ENCODE measurements around the gene PPARA.

PPARA gene

GRCh38 chr22:46146329-46146728 is 4.0 kb upstream of the PPARA start:
- no peak for DNase-seq

- DNase-seq, result no peak
These were observed 3.3 kb upstream of the PPARA start for GRCh38 chr22:46147061-46147460.

- DNase-seq, result no peak
These were observed 2.7 kb upstream of the PPARA start for GRCh38 chr22:46147471-46148267.

GRCh38 chr22:46148336-46148735 is 2.0 kb upstream of the PPARA start:
- DNase-seq, result no peak

- DNase-seq, result no peak
These were observed 1.4 kb upstream of the PPARA start for GRCh38 chr22:46148816-46149511.

- DNase-seq, result peak; percentile 64
These were observed 753 bp upstream of the PPARA start for GRCh38 chr22:46149512-46150033.

- DNase-seq, result no peak
These were observed 540 bp downstream of the PPARA start for GRCh38 chr22:46150655-46151477.

GRCh38 chr22:46153930-46154329 is 3.6 kb downstream of the PPARA start:
- DNase-seq, result no peak

- DNase-seq, result no peak
These were observed 5.7 kb downstream of the PPARA start for GRCh38 chr22:46156031-46156430.

GRCh38 chr22:46158283-46158682 is 8.0 kb downstream of the PPARA start:
- DNase-seq, result no peak

GRCh38 chr22:46159212-46159611 is 8.9 kb downstream of the PPARA start:
- no peak for DNase-seq

- DNase-seq, result no peak
These were observed 9.5 kb downstream of the PPARA start for GRCh38 chr22:46159777-46160176.

- DNase-seq, result no peak
These were observed 12.0 kb downstream of the PPARA start for GRCh38 chr22:46162285-46162684.

- DNase-seq, result no peak
These were observed 12.6 kb downstream of the PPARA start for GRCh38 chr22:46162771-46163556.

- no peak for DNase-seq
These were observed 13.2 kb downstream of the PPARA start for GRCh38 chr22:46163557-46163888.

- DNase-seq, result no peak
These were observed 15.7 kb downstream of the PPARA start for GRCh38 chr22:46165977-46166376.

GRCh38 chr22:46169628-46170027 is 19.3 kb downstream of the PPARA start:
- DNase-seq, result no peak

GRCh38 chr22:46171940-46172339 is 21.6 kb downstream of the PPARA start:
- DNase-seq, result no peak

- no peak for DNase-seq
These were observed 22.3 kb downstream of the PPARA start for GRCh38 chr22:46172522-46173110.

- no peak for DNase-seq
These were observed 22.8 kb downstream of the PPARA start for GRCh38 chr22:46173152-46173551.

- no peak for DNase-seq
These were observed 25.3 kb downstream of the PPARA start for GRCh38 chr22:46175631-46176030.

- no peak for DNase-seq
These were observed 26.2 kb downstream of the PPARA start for GRCh38 chr22:46176508-46177003.
